ENCODE measurements around the gene EMILIN2. TPM values are rescaled to one million over a fixed set of nuclear protein-coding genes. Genes with fewer than 3 reads are reported as not detected.

The EMILIN2 gene
- 14.7 and 21.1 TPM in 2 replicates for total RNA-seq

GRCh38 chr18:2846636-2847316 is at the start of gene EMILIN2:
TSS of gene EMILIN2 (plus strand) at chr18:2847006. CDS start at chr18:2847189, 183 bp downstream.

Other genes with a start within 250 kb of the EMILIN2 start
- gene SMCHD1, start 191.3 kb upstream of the EMILIN2 start, total RNA-seq = 54.4 and 77.6 TPM in 2 replicates
- 20.9 and 30.7 TPM in 2 replicates for gene LPIN2, start 166.1 kb downstream of the EMILIN2 start, total RNA-seq

Data from subcutaneous preadipocyte (primary cell).